A549 treated with ZK216348 at 1 μM for 4 hours (cell line): Measurements from ENCODE around the gene KRTAP4-4. TPM values are rescaled to one million over a fixed set of nuclear protein-coding genes. Genes with fewer than 3 reads are reported as not detected.

Experiments
- total RNA-seq: library from RNA; stranded (reverse); fragments of 200-300 nt; extraction: Qiagen RNA extraction; gene quantifications from 5 replicates; pipeline ENCODE4 v1.2.3, GENCODE V29; 2022; ENCODE audit warnings: low read depth

KRTAP4-4 gene
- not detected in 5 replicates for total RNA-seq

GRCh38 chr17:41160648-41161047, at the start of gene KRTAP4-4:
KRTAP4-4 (minus strand) TSS chr17:41160748; CDS start chr17:41160691, 57 bp downstream.

DNA sequence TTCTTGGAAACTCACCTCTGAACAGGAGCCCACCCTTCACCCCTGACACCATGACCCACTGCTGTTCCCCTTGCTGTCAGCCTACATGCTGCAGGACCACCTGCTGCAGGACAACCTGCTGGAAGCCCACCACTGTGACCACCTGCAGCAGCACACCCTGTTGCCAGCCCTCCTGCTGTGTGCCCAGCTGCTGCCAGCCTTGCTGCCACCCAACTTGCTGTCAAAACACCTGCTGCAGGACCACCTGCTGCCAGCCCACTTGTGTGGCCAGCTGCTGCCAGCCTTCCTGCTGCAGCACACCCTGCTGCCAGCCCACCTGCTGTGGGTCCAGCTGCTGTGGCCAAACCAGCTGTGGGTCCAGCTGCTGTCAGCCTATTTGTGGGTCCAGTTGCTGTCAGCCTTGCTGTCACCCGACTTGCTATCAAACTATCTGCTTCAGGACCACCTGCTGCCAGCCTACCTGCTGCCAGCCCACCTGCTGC, 29.3 kb upstream of the KRTAP4-4 start, which contains the start of gene KRTAP9-1:
TSS of gene KRTAP9-1 (plus strand) at position 51 of the 482 bp plus-strand sequence. CDS start at position 51, 0 bp downstream.

DNA sequence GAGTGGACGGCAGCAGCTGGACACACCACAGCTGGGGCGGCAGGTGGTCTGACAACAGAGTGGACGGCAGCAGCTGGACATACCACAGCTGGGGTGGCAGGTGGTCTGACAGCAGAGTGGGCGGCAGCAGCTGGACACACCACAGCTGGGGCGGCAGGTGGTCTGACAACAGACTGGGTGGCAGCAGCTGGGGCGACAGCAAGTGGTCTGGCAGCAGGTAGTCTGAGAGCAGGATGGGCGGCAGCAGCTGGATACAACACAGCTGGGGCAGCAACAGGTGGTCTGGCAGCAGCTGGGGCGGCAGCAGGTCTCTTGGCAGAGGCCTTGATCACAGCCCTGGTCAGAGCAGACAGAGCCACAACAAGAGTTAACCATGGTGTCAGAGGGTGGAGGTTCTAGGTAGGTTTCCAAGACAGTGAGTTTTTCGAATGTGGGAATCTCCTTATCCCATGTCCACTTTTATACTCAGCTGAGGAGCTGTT, 24.0 kb upstream of the KRTAP4-4 start, which contains the start of gene KRTAP4-1:
TSS of gene KRTAP4-1 (minus strand) at position 432 of the 482 bp plus-strand sequence. CDS start at position 375, 57 bp downstream.

GRCh38 chr17:41177727-41178271, 17.3 kb upstream of the KRTAP4-4 start, which contains the start of gene KRTAP4-2:
KRTAP4-2 (minus strand) TSS chr17:41178221; CDS start chr17:41178164, 57 bp downstream.

GRCh38 chr17:41168121-41168520, 7.6 kb upstream of the KRTAP4-4 start, which contains the start of gene KRTAP4-3:
KRTAP4-3 (minus strand) TSS chr17:41168221; CDS start chr17:41168172, 49 bp downstream.

DNA sequence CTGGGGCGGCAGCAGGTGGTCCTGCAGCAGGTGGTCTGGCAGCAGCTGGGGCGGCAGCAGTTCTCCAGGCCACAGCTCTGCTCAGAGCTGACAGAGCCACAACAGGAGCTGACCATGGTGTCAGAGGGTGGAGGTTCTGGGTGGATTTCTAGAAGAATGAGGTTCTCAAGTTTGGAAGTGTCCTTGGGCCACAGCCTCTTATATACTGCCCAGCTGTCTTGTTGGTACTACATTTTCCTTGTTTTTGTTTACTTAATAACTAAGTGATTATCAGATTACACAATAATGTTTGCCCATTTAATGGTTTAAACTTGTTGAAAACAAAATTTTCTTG, 10.9 kb downstream of the KRTAP4-4 start, which contains the start of gene KRTAP4-5:
TSS of gene KRTAP4-5 (minus strand) at position 174 of the 334 bp plus-strand sequence. CDS start at position 116, 58 bp downstream.

GRCh38 chr17:41140360-41141131, 20.0 kb downstream of the KRTAP4-4 start, which contains the start of gene KRTAP4-6:
KRTAP4-6 (minus strand) TSS chr17:41140544; CDS start chr17:41140487, 57 bp downstream.

GRCh38 chr17:41123991-41124371, 36.6 kb downstream of the KRTAP4-4 start, which contains the start of gene KRTAP4-12:
KRTAP4-12 (minus strand) TSS chr17:41124182; CDS start chr17:41124122, 60 bp downstream.

DNA sequence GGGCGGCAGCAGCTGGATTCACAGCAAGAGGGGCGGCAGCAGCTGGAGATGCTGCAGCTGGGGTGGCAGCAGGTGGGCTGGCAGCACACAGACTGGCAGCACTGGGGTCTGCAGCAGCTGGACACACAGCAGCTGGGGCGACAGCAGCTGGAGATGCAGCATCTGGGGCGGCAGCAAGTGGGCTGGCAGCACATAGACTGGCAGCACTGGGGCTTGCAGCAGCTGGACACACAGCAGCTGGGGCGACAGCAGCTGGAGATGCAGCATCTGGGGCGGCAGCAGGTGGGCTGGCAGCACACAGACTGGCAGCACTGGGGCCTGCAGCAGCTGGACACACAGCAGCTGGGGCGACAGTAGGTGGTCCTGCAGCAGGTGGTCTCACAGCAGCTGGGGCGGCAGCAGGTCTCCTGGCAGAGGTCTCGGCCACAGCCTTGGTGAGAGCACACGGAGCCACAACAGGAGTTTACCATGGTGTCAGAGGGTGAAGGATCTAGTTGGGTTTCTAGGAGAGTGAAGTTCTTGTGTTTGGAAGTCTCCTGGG, 42.6 kb downstream of the KRTAP4-4 start, which contains the start of gene KRTAP4-11:
TSS of gene KRTAP4-11 (minus strand) at position 528 of the 541 bp plus-strand sequence. CDS start at position 470, 58 bp downstream.

Other genes starting within 250 kb of the KRTAP4-4 start
- gene KRT23, start 223.1 kb downstream of the KRTAP4-4 start, total RNA-seq = 0.08 to 0.31 TPM (median 0.18 TPM) in 3 of 5 replicates, not detected in the others
- not detected in 5 replicates for gene KRT39, start 193.8 kb downstream of the KRTAP4-4 start, total RNA-seq
- gene KRT40, start 176.4 kb downstream of the KRTAP4-4 start, total RNA-seq = not detected in 5 replicates
- not detected in 5 replicates for gene KRTAP3-3, start 166.6 kb downstream of the KRTAP4-4 start, total RNA-seq
- not detected in 5 replicates for gene KRTAP3-2, start 160.8 kb downstream of the KRTAP4-4 start, total RNA-seq
- gene KRTAP3-1, start 151.6 kb downstream of the KRTAP4-4 start, total RNA-seq = not detected in 5 replicates
- not detected in 5 replicates for gene KRTAP1-5, start 133.5 kb downstream of the KRTAP4-4 start, total RNA-seq
- gene KRTAP1-4, start 130.6 kb downstream of the KRTAP4-4 start, total RNA-seq = not detected in 5 replicates
- not detected in 5 replicates for gene KRTAP1-3, start 125.9 kb downstream of the KRTAP4-4 start, total RNA-seq
- not detected in 5 replicates for gene KRTAP1-1, start 119.3 kb downstream of the KRTAP4-4 start, total RNA-seq
- not detected in 5 replicates for gene KRTAP2-1, start 113.4 kb downstream of the KRTAP4-4 start, total RNA-seq
- gene KRTAP2-2, start 105.5 kb downstream of the KRTAP4-4 start, total RNA-seq = not detected in 5 replicates
- gene KRTAP2-3, start 100.6 kb downstream of the KRTAP4-4 start, total RNA-seq = not detected in 5 replicates
- not detected in 5 replicates for gene KRTAP2-4, start 94.9 kb downstream of the KRTAP4-4 start, total RNA-seq
- gene KRTAP4-7, start 76.6 kb downstream of the KRTAP4-4 start, total RNA-seq = not detected in 5 replicates
- gene KRTAP4-8, start 62.6 kb downstream of the KRTAP4-4 start, total RNA-seq = not detected in 5 replicates
- gene KRTAP4-16, start 58.5 kb downstream of the KRTAP4-4 start, total RNA-seq = not detected in 5 replicates
- not detected in 5 replicates for gene KRTAP4-9, start 55.4 kb downstream of the KRTAP4-4 start, total RNA-seq
- gene KRTAP4-11, start 42.4 kb downstream of the KRTAP4-4 start, total RNA-seq = not detected in 5 replicates
- gene KRTAP4-12, start 36.6 kb downstream of the KRTAP4-4 start, total RNA-seq = not detected in 5 replicates
- gene KRTAP4-6, start 20.2 kb downstream of the KRTAP4-4 start, total RNA-seq = not detected in 5 replicates
- not detected in 5 replicates for gene KRTAP4-5, start 10.9 kb downstream of the KRTAP4-4 start, total RNA-seq
- gene KRTAP4-3, start 7.5 kb upstream of the KRTAP4-4 start, total RNA-seq = not detected in 5 replicates
- gene KRTAP4-2, start 17.5 kb upstream of the KRTAP4-4 start, total RNA-seq = not detected in 5 replicates
- gene KRTAP4-1, start 24.2 kb upstream of the KRTAP4-4 start, total RNA-seq = 0.32 TPM in 1 of 5 replicates, not detected in the others
- gene KRTAP9-1, start 29.1 kb upstream of the KRTAP4-4 start, total RNA-seq = not detected in 5 replicates
- not detected in 5 replicates for gene KRTAP9-2, start 65.9 kb upstream of the KRTAP4-4 start, total RNA-seq
- not detected in 5 replicates for gene KRTAP9-3, start 71.7 kb upstream of the KRTAP4-4 start, total RNA-seq
- gene KRTAP9-8, start 77.3 kb upstream of the KRTAP4-4 start, total RNA-seq = not detected in 5 replicates
- not detected in 5 replicates for gene KRTAP9-4, start 88.9 kb upstream of the KRTAP4-4 start, total RNA-seq
- gene KRTAP9-9, start 94.6 kb upstream of the KRTAP4-4 start, total RNA-seq = not detected in 5 replicates
- gene KRTAP9-6, start 104.6 kb upstream of the KRTAP4-4 start, total RNA-seq = not detected in 5 replicates
- not detected in 5 replicates for gene KRTAP9-7, start 115.0 kb upstream of the KRTAP4-4 start, total RNA-seq
- not detected in 5 replicates for gene KRTAP29-1, start 142.1 kb upstream of the KRTAP4-4 start, total RNA-seq
- gene KRTAP16-1, start 148.6 kb upstream of the KRTAP4-4 start, total RNA-seq = not detected in 5 replicates
- gene KRTAP17-1, start 155.0 kb upstream of the KRTAP4-4 start, total RNA-seq = not detected in 5 replicates
- not detected in 5 replicates for gene KRT33A, start 190.1 kb upstream of the KRTAP4-4 start, total RNA-seq
- gene KRT33B, start 209.1 kb upstream of the KRTAP4-4 start, total RNA-seq = not detected in 5 replicates
- gene KRT34, start 221.6 kb upstream of the KRTAP4-4 start, total RNA-seq = 0.20 to 0.78 TPM (median 0.31 TPM) in 5 replicates
- not detected in 5 replicates for gene KRT31, start 236.9 kb upstream of the KRTAP4-4 start, total RNA-seq